ENCODE data around the gene RRN3.
"Not testable (repeated sequence)": the region's sequence is repeated elsewhere in the genome, so short reads cannot be mapped to it uniquely, and the experiment has no call there.

The RRN3 gene

GRCh38 chr16:15031586-15031985, 62.5 kb downstream of the RRN3 start:
- Mint-ChIP-seq H3K9me3 (no peaks in the 10 kb centered on the region), H3K27me3 (no peaks in the 10 kb centered on the region), H3K4me1 (ENCODE audit: low read depth) (peaks cover 27% of the 10 kb centered on the region), H3K4me3 (no peak overlapping the region), H3K27ac (peak overlapping the region; percentile 73), H3K36me3 (ENCODE audit: low read depth) (peaks cover 96% of the 10 kb centered on the region)
- intact Hi-C loops (cut with micrococcal nuclease), result no loop called here

- Mint-ChIP-seq H3K27ac (peak overlapping the region; percentile 73), H3K9me3 (no peaks in the 10 kb centered on the region), H3K4me1 (ENCODE audit: low read depth) (peaks cover 27% of the 10 kb centered on the region), H3K27me3 (no peaks in the 10 kb centered on the region), H3K4me3 (no peak overlapping the region), H3K36me3 (ENCODE audit: low read depth) (peaks cover 96% of the 10 kb centered on the region)
- intact Hi-C loops (cut with micrococcal nuclease), result no loop called here
Observed at GRCh38 chr16:15031179-15031578, 62.9 kb downstream of the RRN3 start.

GRCh38 chr16:15029749-15030148, 64.3 kb downstream of the RRN3 start:
- peaks cover 38% of the 10 kb centered on the region for H3K4me1 Mint-ChIP-seq (ENCODE audit: low read depth)
- H3K27me3 Mint-ChIP-seq; intact Hi-C loops (cut with micrococcal nuclease); H3K9me3 Mint-ChIP-seq; H3K4me3 Mint-ChIP-seq; H3K27ac Mint-ChIP-seq: not testable (repeated sequence)
- H3K36me3 Mint-ChIP-seq (ENCODE audit: low read depth), result peaks cover 96% of the 10 kb centered on the region

- Mint-ChIP-seq H3K36me3 (ENCODE audit: low read depth) (peaks cover 96% of the 10 kb centered on the region), H3K4me1 (ENCODE audit: low read depth) (peaks cover 45% of the 10 kb centered on the region), H3K27ac (peak overlapping the region; percentile 19)
- intact Hi-C loops (cut with micrococcal nuclease); H3K27me3 Mint-ChIP-seq; H3K9me3 Mint-ChIP-seq; H3K4me3 Mint-ChIP-seq: not testable (repeated sequence)
Observed at GRCh38 chr16:15028801-15029698, 65.0 kb downstream of the RRN3 start.

- peak overlapping the region; percentile 59 for H3K27ac Mint-ChIP-seq
Observed at GRCh38 chr16:15028345-15028715, 65.7 kb downstream of the RRN3 start.

GRCh38 chr16:15027503-15028344, 66.3 kb downstream of the RRN3 start:
- H3K9me3 Mint-ChIP-seq; H3K4me3 Mint-ChIP-seq; intact Hi-C loops (cut with micrococcal nuclease); H3K27me3 Mint-ChIP-seq: not testable (repeated sequence)
- H3K4me1 Mint-ChIP-seq (ENCODE audit: low read depth), result peaks cover 55% of the 10 kb centered on the region
- peak overlapping the region; percentile 59 for H3K27ac Mint-ChIP-seq
- peaks cover 96% of the 10 kb centered on the region for H3K36me3 Mint-ChIP-seq (ENCODE audit: low read depth)

More at GRCh38 chr16:15028345-15028715, 65.7 kb downstream of the RRN3 start:
- H3K4me1 Mint-ChIP-seq (ENCODE audit: low read depth), result peaks cover 52% of the 10 kb centered on the region
- H3K9me3 Mint-ChIP-seq; H3K4me3 Mint-ChIP-seq; intact Hi-C loops (cut with micrococcal nuclease); H3K27me3 Mint-ChIP-seq: not testable (repeated sequence)
- peaks cover 96% of the 10 kb centered on the region for H3K36me3 Mint-ChIP-seq (ENCODE audit: low read depth)

GRCh38 chr16:15027051-15027450, 67.0 kb downstream of the RRN3 start:
- H3K27ac Mint-ChIP-seq, result peak overlapping the region; percentile 59
- not testable (repeated sequence) for H3K27me3 Mint-ChIP-seq

GRCh38 chr16:15025234-15025951, 68.7 kb downstream of the RRN3 start:
- H3K9me3 Mint-ChIP-seq; H3K27me3 Mint-ChIP-seq; H3K4me3 Mint-ChIP-seq; intact Hi-C loops (cut with micrococcal nuclease): not testable (repeated sequence)
- peak overlapping the region; percentile 41 for H3K27ac Mint-ChIP-seq
- H3K4me1 Mint-ChIP-seq (ENCODE audit: low read depth), result peaks cover 42% of the 10 kb centered on the region
- H3K36me3 Mint-ChIP-seq (ENCODE audit: low read depth), result peaks cover 95% of the 10 kb centered on the region

More at GRCh38 chr16:15027051-15027450, 67.0 kb downstream of the RRN3 start:
- H3K4me3 Mint-ChIP-seq; intact Hi-C loops (cut with micrococcal nuclease); H3K9me3 Mint-ChIP-seq: not testable (repeated sequence)
- Mint-ChIP-seq H3K4me1 (ENCODE audit: low read depth) (peaks cover 55% of the 10 kb centered on the region), H3K36me3 (ENCODE audit: low read depth) (peaks cover 95% of the 10 kb centered on the region)

- H3K9me3 Mint-ChIP-seq; H3K4me3 Mint-ChIP-seq; H3K27me3 Mint-ChIP-seq; intact Hi-C loops (cut with micrococcal nuclease): not testable (repeated sequence)
- peaks cover 99% of the 10 kb centered on the region for H3K36me3 Mint-ChIP-seq (ENCODE audit: low read depth)
- H3K27ac Mint-ChIP-seq, result peak overlapping the region; percentile 41
- peaks cover 42% of the 10 kb centered on the region for H3K4me1 Mint-ChIP-seq (ENCODE audit: low read depth)
Observed at GRCh38 chr16:15024858-15025199, 69.2 kb downstream of the RRN3 start.

GRCh38 chr16:15023381-15024077, 70.5 kb downstream of the RRN3 start:
- intact Hi-C loops (cut with micrococcal nuclease); H3K9me3 Mint-ChIP-seq; H3K4me3 Mint-ChIP-seq; H3K27me3 Mint-ChIP-seq: not testable (repeated sequence)
- Mint-ChIP-seq H3K36me3 (ENCODE audit: low read depth) (peaks cover 99% of the 10 kb centered on the region), H3K27ac (peak overlapping the region; percentile 41), H3K4me1 (ENCODE audit: low read depth) (peaks cover 42% of the 10 kb centered on the region)

GRCh38 chr16:15022194-15022593, 71.9 kb downstream of the RRN3 start:
- H3K27me3 Mint-ChIP-seq; H3K4me3 Mint-ChIP-seq; H3K9me3 Mint-ChIP-seq; intact Hi-C loops (cut with micrococcal nuclease): not testable (repeated sequence)
- Mint-ChIP-seq H3K27ac (peak overlapping the region; percentile 41), H3K36me3 (ENCODE audit: low read depth) (peaks cover 99% of the 10 kb centered on the region), H3K4me1 (ENCODE audit: low read depth) (peaks cover 32% of the 10 kb centered on the region)

GRCh38 chr16:15021429-15021828, 72.6 kb downstream of the RRN3 start:
- Mint-ChIP-seq H3K27ac (peak overlapping the region; percentile 30), H3K36me3 (ENCODE audit: low read depth) (peaks cover 99% of the 10 kb centered on the region), H3K4me1 (ENCODE audit: low read depth) (peaks cover 31% of the 10 kb centered on the region)
- H3K4me3 Mint-ChIP-seq; intact Hi-C loops (cut with micrococcal nuclease); H3K9me3 Mint-ChIP-seq; H3K27me3 Mint-ChIP-seq: not testable (repeated sequence)

- H3K27me3 Mint-ChIP-seq; H3K4me3 Mint-ChIP-seq; intact Hi-C loops (cut with micrococcal nuclease); H3K9me3 Mint-ChIP-seq: not testable (repeated sequence)
- H3K36me3 Mint-ChIP-seq (ENCODE audit: low read depth), result peaks cover 85% of the 10 kb centered on the region
- H3K27ac Mint-ChIP-seq, result peak overlapping the region; percentile 83
- peaks cover 15% of the 10 kb centered on the region for H3K4me1 Mint-ChIP-seq (ENCODE audit: low read depth)
Observed at GRCh38 chr16:15016951-15017580, 77.0 kb downstream of the RRN3 start.
